Neuronal stem cell (in vitro differentiated cells): Measurements from ENCODE around the gene ST3GAL2.

Experiments used
- DNase-seq: peaks from one replicate; pipeline ENCODE4 v3.0.0-alpha.2; 2013; ENCODE audit warnings: low spot score
- H2AFZ ChIP-seq: one replicate; pipeline ENCODE4 v1.6.1; 2013; ENCODE audit warnings: mild to moderate bottlenecking, low read length, inconsistent platforms
- H2AK5ac ChIP-seq: 2 replicates; pipeline ENCODE4 v1.6.1; 2013; ENCODE audit warnings: low read depth, mild to moderate bottlenecking, inconsistent platforms, low read length, moderate library complexity, mixed read lengths
- H2BK120ac ChIP-seq: 2 replicates; pipeline ENCODE4 v1.6.1; 2013; ENCODE audit warnings: low read depth, mild to moderate bottlenecking, inconsistent platforms, low read length, moderate library complexity, mixed read lengths
- H2BK12ac ChIP-seq: one replicate; pipeline ENCODE4 v1.6.1; 2013; ENCODE audit warnings: low read length, inconsistent platforms
- H2BK15ac ChIP-seq: 2 replicates; pipeline ENCODE4 v1.6.1; 2013; ENCODE audit warnings: mild to moderate bottlenecking, low read length, inconsistent platforms, mixed read lengths
- H2BK5ac ChIP-seq: one replicate; pipeline ENCODE4 v1.6.1; 2013; ENCODE audit warnings: inconsistent platforms, mild to moderate bottlenecking, low read length, moderate library complexity
- H3K14ac ChIP-seq: one replicate; pipeline ENCODE4 v1.6.1; 2013; ENCODE audit warnings: low read length, inconsistent platforms
- H3K18ac ChIP-seq: 2 replicates; pipeline ENCODE4 v1.6.1; 2013; ENCODE audit warnings: low read length, inconsistent platforms
- H3K23ac ChIP-seq: 2 replicates; pipeline ENCODE4 v1.6.1; 2013; ENCODE audit warnings: low read depth, mild to moderate bottlenecking, mixed read lengths, low read length, inconsistent platforms; ENCODE audit not compliant: poor library complexity
- H3K27ac ChIP-seq: replicated peaks from 3 replicates; pipeline ENCODE4 v1.5.1; 2013; ENCODE audit warnings: low read length, inconsistent platforms
- H3K27me3 ChIP-seq, 3 experiments: 2 replicates each; pipeline ENCODE4 v1.6.1; 2013; ENCODE audit warnings: low read length in 3 of 3, mild to moderate bottlenecking in 2 of 3, inconsistent platforms in 1 of 3, low read depth in 1 of 3, mixed read lengths in 1 of 3, moderate library complexity in 1 of 3; ENCODE audit not compliant: control insufficient read depth in 3 of 3, insufficient read depth in 3 of 3
- H3K36me3 ChIP-seq, 2 donors: replicated peaks in 1 of 2; 2 replicates each; pipeline ENCODE4 v1.6.1; 2013; ENCODE audit warnings: low read length in 2 of 2; ENCODE audit not compliant: control insufficient read depth in 2 of 2, insufficient read depth in 2 of 2
- H3K4ac ChIP-seq: 2 replicates; pipeline ENCODE4 v1.6.1; 2013; ENCODE audit warnings: inconsistent platforms, mild to moderate bottlenecking, low read length, moderate library complexity
- H3K4me1 ChIP-seq, 2 donors: 1 replicate in 1 of 2; 2 replicates in 1 of 2; pipeline ENCODE4 v1.6.1; 2013; ENCODE audit warnings: low read length in 2 of 2, low read depth in 1 of 2; ENCODE audit not compliant: control insufficient read depth in 2 of 2, insufficient read depth in 1 of 2
- H3K4me2 ChIP-seq: one replicate; pipeline ENCODE4 v1.6.1; 2013; ENCODE audit warnings: mild to moderate bottlenecking, low read length, inconsistent platforms; ENCODE audit not compliant: insufficient read depth, poor library complexity, severe bottlenecking
- H3K4me3 ChIP-seq, 2 donors: 2 replicates each; pipeline ENCODE4 v1.5.1; 2013; ENCODE audit warnings: low read length in 2 of 2, mild to moderate bottlenecking in 2 of 2, inconsistent platforms in 1 of 2, moderate library complexity in 1 of 2
- H3K79me1 ChIP-seq: one replicate; pipeline ENCODE4 v1.6.1; 2013; ENCODE audit warnings: low read depth, mild to moderate bottlenecking, inconsistent platforms, low read length, moderate library complexity
- H3K9ac ChIP-seq: one replicate; pipeline ENCODE4 v1.6.1; 2013; ENCODE audit warnings: mild to moderate bottlenecking, low read depth, low read length, inconsistent platforms; ENCODE audit not compliant: poor library complexity
- H3K9me3 ChIP-seq, 2 donors: replicated peaks in 1 of 2; 2 replicates each; pipeline versions ENCODE3 to v1.6.1; 2013; ENCODE audit warnings: low read length in 2 of 2, mild to moderate bottlenecking in 2 of 2, inconsistent platforms in 1 of 2, low read depth in 1 of 2, mixed read lengths in 1 of 2, moderate library complexity in 1 of 2; ENCODE audit not compliant: control insufficient read depth in 2 of 2, insufficient read depth in 1 of 2
- H4K8ac ChIP-seq: one replicate; pipeline ENCODE4 v1.6.1; 2013; ENCODE audit warnings: low read depth, mild to moderate bottlenecking, inconsistent platforms, low read length, moderate library complexity
- H4K91ac ChIP-seq: one replicate; pipeline ENCODE4 v1.6.1; 2013; ENCODE audit warnings: low read length, low read depth, mild to moderate bottlenecking, inconsistent platforms; ENCODE audit not compliant: poor library complexity
- WGBS, 2 donors: extraction: QIAGEN DNeasy Blood & Tissue Kit; methylation state at CpG; one replicate each; pipeline ENCODE4 v1.1.7; 2013; ENCODE audit warnings: missing lambda C conversion rate in 2 of 2, mixed read lengths in 1 of 2; ENCODE audit not compliant: insufficient read length in 2 of 2, insufficient replicate concordance in 1 of 2; ENCODE audit errors: extremely low coverage in 2 of 2; 5-methylcytosine and 5-hydroxymethylcytosine counted together

Gene ST3GAL2

GRCh38 chr16:70434484-70435260 lies 4.2 kb downstream of the ST3GAL2 start:
- Histone ChIP-seq H3K27me3 (no peaks in the 10 kb centered on the region), H3K79me1 (peaks cover 8% of the 10 kb centered on the region), H3K27ac (no peak overlapping the region), H4K8ac (no peak overlapping the region), H3K14ac (no peak overlapping the region), H2BK15ac (no peak overlapping the region), H3K9me3 (no peaks in the 10 kb centered on the region), H3K9ac (peak overlapping the region; percentile 61), H2AFZ (no peak overlapping the region), H2BK5ac (no peak overlapping the region), H3K23ac (peak overlapping the region; percentile 34), H2AK5ac (no peak overlapping the region), H3K36me3 (peaks cover 3 to 16% of the 10 kb centered on the region in 2 donors), H3K4me1 (peaks cover 30 to 39% of the 10 kb centered on the region in 2 donors), H3K4me2 (no peak overlapping the region), H2BK120ac (no peak overlapping the region), H2BK12ac (no peak overlapping the region), H3K4me3 (no peak overlapping the region), H3K18ac (peak overlapping the region; percentile 44), H4K91ac (no peak overlapping the region), H3K4ac (no peak overlapping the region)
- WGBS, 2 donors: no CpG with 5 or more reads among the region's 6 CpGs
- no peak for DNase-seq

- Histone ChIP-seq H4K91ac (no peak overlapping the region), H2BK15ac (no peak overlapping the region), H3K36me3 (peaks cover 3 to 16% of the 10 kb centered on the region in 2 donors), H3K18ac (no peak overlapping the region), H2BK12ac (no peak overlapping the region), H3K23ac (no peak overlapping the region), H3K79me1 (peaks cover 8% of the 10 kb centered on the region), H3K14ac (no peak overlapping the region), H3K4ac (no peak overlapping the region), H3K9me3 (no peaks in the 10 kb centered on the region), H2AK5ac (peak overlapping the region; percentile 31), H2BK120ac (no peak overlapping the region), H3K4me1 (peaks cover 34 to 44% of the 10 kb centered on the region in 2 donors), H3K27me3 (no peaks in the 10 kb centered on the region), H2AFZ (no peak overlapping the region), H2BK5ac (no peak overlapping the region), H3K4me3 (no peak overlapping the region), H3K9ac (no peak overlapping the region), H4K8ac (no peak overlapping the region), H3K27ac (no peak overlapping the region), H3K4me2 (no peak overlapping the region)
- no peak for DNase-seq
- WGBS, 2 donors: no CpG with 5 or more reads among the region's 5 CpGs
These were observed 5.3 kb downstream of the ST3GAL2 start for GRCh38 chr16:70433458-70434103.

DNA sequence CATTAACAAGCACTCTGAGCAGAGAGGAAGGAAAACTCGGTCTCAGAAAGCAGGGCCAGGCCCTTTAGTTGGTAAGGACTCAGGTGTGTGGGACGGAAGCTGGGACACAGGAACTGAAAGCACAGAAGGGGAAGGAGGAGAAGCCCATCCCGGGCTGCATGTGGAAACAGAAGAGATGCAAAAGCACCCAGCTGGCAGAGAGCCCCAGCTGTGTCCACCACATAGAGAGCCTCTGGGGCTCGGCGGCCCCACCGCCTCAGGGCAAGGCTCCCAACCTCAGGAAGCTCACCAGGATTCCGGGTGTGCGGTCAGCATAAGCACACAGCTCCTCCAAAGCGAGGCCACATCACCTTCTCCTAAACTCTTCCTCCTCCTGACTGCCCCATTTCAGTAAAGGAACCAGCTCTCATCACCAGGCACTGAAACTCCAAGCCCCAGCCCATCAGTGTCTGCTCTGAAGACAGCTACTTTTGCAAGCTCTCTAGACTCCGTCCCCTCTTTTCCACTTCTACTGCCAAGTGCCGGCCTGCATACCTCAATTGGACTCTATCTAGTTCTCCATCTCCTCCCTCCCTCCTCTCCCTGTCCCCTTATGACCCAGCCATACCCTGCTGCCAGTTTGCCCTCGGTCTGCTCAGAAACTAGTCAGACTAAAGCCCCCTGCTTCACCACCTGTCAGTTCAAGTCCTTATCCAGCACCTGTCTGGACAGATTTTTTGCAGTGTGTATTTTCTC lies 6.0 kb downstream of the ST3GAL2 start:
- no peak overlapping the region for H3K4ac ChIP-seq
- H3K14ac ChIP-seq: no peak overlapping the region
- H3K36me3 ChIP-seq: peaks cover 3 to 16% of the 10 kb centered on the region in 2 donors
- no peak overlapping the region for H2BK15ac ChIP-seq
- no peaks in the 10 kb centered on the region for H3K9me3 ChIP-seq
- no peak for DNase-seq
- H4K91ac ChIP-seq: no peak overlapping the region
- H2AFZ ChIP-seq: no peak overlapping the region
- no peaks in the 10 kb centered on the region for H3K27me3 ChIP-seq
- H2BK120ac ChIP-seq: no peak overlapping the region
- H2BK12ac ChIP-seq: no peak overlapping the region
- H3K4me1 ChIP-seq: peaks cover 38 to 47% of the 10 kb centered on the region in 2 donors
- no peak overlapping the region for H2BK5ac ChIP-seq
- no peak overlapping the region for H3K18ac ChIP-seq
- WGBS, 2 donors: no CpG with 5 or more reads among the region's 12 CpGs
- no peak overlapping the region for H3K4me3 ChIP-seq
- peaks cover 8% of the 10 kb centered on the region for H3K79me1 ChIP-seq
- no peak overlapping the region for H4K8ac ChIP-seq
- H3K23ac ChIP-seq: no peak overlapping the region
- H2AK5ac ChIP-seq: peak overlapping the region; percentile 31
- H3K4me2 ChIP-seq: no peak overlapping the region
- H3K9ac ChIP-seq: no peak overlapping the region
- no peak overlapping the region for H3K27ac ChIP-seq

DNA sequence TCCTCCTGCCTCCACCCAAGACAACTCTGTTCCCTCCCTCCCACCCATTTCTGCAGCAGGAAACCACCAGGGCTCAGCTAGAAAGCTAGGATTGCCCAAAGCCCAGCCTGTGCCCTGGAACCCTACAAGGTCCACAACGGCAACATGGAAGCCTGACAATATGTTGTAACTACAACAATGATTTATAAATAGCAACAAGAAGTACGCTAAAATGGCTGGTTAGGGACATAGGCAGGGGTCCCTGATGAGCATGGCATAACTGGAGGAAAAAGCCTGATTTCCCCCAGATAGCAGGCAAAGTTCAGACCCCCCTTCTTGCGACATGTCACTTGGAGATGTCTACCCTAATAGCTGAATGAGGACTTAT lies 6.6 kb downstream of the ST3GAL2 start:
- DNase-seq: no peak
- Histone ChIP-seq H3K9me3 (no peaks in the 10 kb centered on the region), H3K4me1 (peaks cover 37 to 49% of the 10 kb centered on the region in 2 donors), H3K14ac (no peak overlapping the region), H3K79me1 (peaks cover 8% of the 10 kb centered on the region), H2BK12ac (no peak overlapping the region), H3K27me3 (no peaks in the 10 kb centered on the region), H2BK15ac (no peak overlapping the region), H3K9ac (no peak overlapping the region), H2AK5ac (no peak overlapping the region), H3K4me3 (no peak overlapping the region), H4K8ac (no peak overlapping the region), H2BK5ac (no peak overlapping the region), H3K18ac (no peak overlapping the region), H3K36me3 (peaks cover 3 to 16% of the 10 kb centered on the region in 2 donors), H2BK120ac (no peak overlapping the region), H3K4ac (no peak overlapping the region), H2AFZ (no peak overlapping the region), H3K4me2 (no peak overlapping the region), H3K27ac (no peak overlapping the region), H3K23ac (no peak overlapping the region), H4K91ac (no peak overlapping the region)
- WGBS, 2 donors: no CpG with 5 or more reads among the region's 3 CpGs
